Measurements from ENCODE around the gene MPZL3.

GRCh38 chr11:118223570-118223969 is 28.6 kb downstream of the MPZL3 start:
- no peak for TF ChIP-seq POLR2A (IDR thresholded peaks at IDR 0.05)
- TF ChIP-seq, protein P1, sequence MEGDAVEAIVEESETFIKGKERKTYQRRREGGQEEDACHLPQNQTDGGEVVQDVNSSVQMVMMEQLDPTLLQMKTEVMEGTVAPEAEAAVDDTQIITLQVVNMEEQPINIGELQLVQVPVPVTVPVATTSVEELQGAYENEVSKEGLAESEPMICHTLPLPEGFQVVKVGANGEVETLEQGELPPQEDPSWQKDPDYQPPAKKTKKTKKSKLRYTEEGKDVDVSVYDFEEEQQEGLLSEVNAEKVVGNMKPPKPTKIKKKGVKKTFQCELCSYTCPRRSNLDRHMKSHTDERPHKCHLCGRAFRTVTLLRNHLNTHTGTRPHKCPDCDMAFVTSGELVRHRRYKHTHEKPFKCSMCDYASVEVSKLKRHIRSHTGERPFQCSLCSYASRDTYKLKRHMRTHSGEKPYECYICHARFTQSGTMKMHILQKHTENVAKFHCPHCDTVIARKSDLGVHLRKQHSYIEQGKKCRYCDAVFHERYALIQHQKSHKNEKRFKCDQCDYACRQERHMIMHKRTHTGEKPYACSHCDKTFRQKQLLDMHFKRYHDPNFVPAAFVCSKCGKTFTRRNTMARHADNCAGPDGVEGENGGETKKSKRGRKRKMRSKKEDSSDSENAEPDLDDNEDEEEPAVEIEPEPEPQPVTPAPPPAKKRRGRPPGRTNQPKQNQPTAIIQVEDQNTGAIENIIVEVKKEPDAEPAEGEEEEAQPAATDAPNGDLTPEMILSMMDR (IDR thresholded peaks at IDR 0.05): no peak

Data from adrenal gland (tissue), 5 donors.